GM18951 (cell line): Measurements from ENCODE around the gene POLG2.
"Not testable (repeated sequence)": the region's sequence is repeated elsewhere in the genome, so short reads cannot be mapped to it uniquely, and the experiment has no call there.

Experiments used
- POLR2A ChIP-seq: IDR thresholded peaks from 4 replicates; pipeline ENCODE4 v1.6.1; 2011; ENCODE audit warnings: mild to moderate bottlenecking; ENCODE audit not compliant: insufficient read length, insufficient read depth; ENCODE audit errors: extremely low read depth
- in situ Hi-C: fragments of 300-500 bp; cut with MboI; formaldehyde crosslinking; loops from one replicate; pipeline ENCODE4 v1.12.0; 2022; ENCODE audit warnings: low sequenced_read_pairs, mixed read lengths, inconsistent platforms; ENCODE audit not compliant: unreplicated experiment

POLG2 gene

GRCh38 chr17:64491994-64492393, 4.9 kb downstream of the POLG2 start:
- in situ Hi-C loops, result loop anchor here (10.0 kb wide), 1 partner anchor 67 kb away; no protein-coding TSS in a partner anchor
- no peak for TF ChIP-seq POLR2A

- in situ Hi-C loops, result loop anchor here (10.0 kb wide), 1 partner anchor 66 kb away; no protein-coding TSS in a partner anchor
Observed at GRCh38 chr17:64491034-64491860, 5.6 kb downstream of the POLG2 start.

GRCh38 chr17:64488301-64488700, 8.6 kb downstream of the POLG2 start:
- no peak for TF ChIP-seq POLR2A
- in situ Hi-C loops, result no loop called here

More at GRCh38 chr17:64491034-64491860, 5.6 kb downstream of the POLG2 start:
- no peak for TF ChIP-seq POLR2A

- in situ Hi-C loops, result no loop called here
- TF ChIP-seq POLR2A, result no peak
Observed at GRCh38 chr17:64484380-64484779, 12.5 kb downstream of the POLG2 start.

- in situ Hi-C loops, result no loop called here
- TF ChIP-seq POLR2A, result no peak
Observed at GRCh38 chr17:64480951-64481350, 15.9 kb downstream of the POLG2 start.

GRCh38 chr17:64477849-64478248, 19.0 kb downstream of the POLG2 start:
- TF ChIP-seq POLR2A, result no peak
- in situ Hi-C loops, result no loop called here

GRCh38 chr17:64472564-64472963, 24.3 kb downstream of the POLG2 start:
- in situ Hi-C loops, result no loop called here
- TF ChIP-seq POLR2A, result no peak

GRCh38 chr17:64471440-64471839, 25.4 kb downstream of the POLG2 start:
- in situ Hi-C loops, result no loop called here
- TF ChIP-seq POLR2A, result no peak

- no peak for TF ChIP-seq POLR2A
- in situ Hi-C loops, result no loop called here
Observed at GRCh38 chr17:64470625-64471024, 26.2 kb downstream of the POLG2 start.

GRCh38 chr17:64466834-64467233, 30.0 kb downstream of the POLG2 start:
- in situ Hi-C loops, result not testable (repeated sequence)

GRCh38 chr17:64466019-64466735, 30.7 kb downstream of the POLG2 start:
- in situ Hi-C loops, result no loop called here
- no peak for TF ChIP-seq POLR2A

GRCh38 chr17:64461788-64462187, 35.1 kb downstream of the POLG2 start:
- in situ Hi-C loops, result no loop called here
- no peak for TF ChIP-seq POLR2A

- in situ Hi-C loops, result no loop called here
Observed at GRCh38 chr17:64460955-64461354, 35.9 kb downstream of the POLG2 start.

GRCh38 chr17:64459818-64460217, 37.0 kb downstream of the POLG2 start:
- in situ Hi-C loops, result not testable (repeated sequence)

More at GRCh38 chr17:64460955-64461354, 35.9 kb downstream of the POLG2 start:
- no peak for TF ChIP-seq POLR2A
